Ovary (tissue), 3 donors: ENCODE measurements around the gene ANKRD23.
"Not testable (repeated sequence)": the region's sequence is repeated elsewhere in the genome, so short reads cannot be mapped to it uniquely, and the experiment has no call there.

Experiments
- EP300 ChIP-seq: sonication (generic); formaldehyde crosslinking; IDR thresholded peaks from one replicate; pipeline ENCODE4 v1.6.1; 2017; ENCODE audit warnings: antibody characterized with exemption
- POLR2A ChIP-seq: fragments of 450-650 bp; IDR thresholded peaks from one replicate; pipeline ENCODE4 v1.6.1; 2017; ENCODE audit warnings: antibody characterized with exemption, mild to moderate bottlenecking, moderate library complexity
- TF ChIP-seq, protein P1 (sequence below), 3 donors: fragments of 450-650 bp in 2 of 3; fragments of 200-600 bp in 1 of 3; IDR thresholded peaks; one replicate each; pipeline versions ENCODE4 v1.5.1 to v1.8.0; 2016 to 2022; ENCODE audit warnings: antibody characterized with exemption in 3 of 3, mild to moderate bottlenecking in 1 of 3
- donor health status: DM: no; HTN: no; CAD: no.

- TF ChIP-seq POLR2A, EP300: not testable (repeated sequence)
- TF ChIP-seq, protein P1, sequence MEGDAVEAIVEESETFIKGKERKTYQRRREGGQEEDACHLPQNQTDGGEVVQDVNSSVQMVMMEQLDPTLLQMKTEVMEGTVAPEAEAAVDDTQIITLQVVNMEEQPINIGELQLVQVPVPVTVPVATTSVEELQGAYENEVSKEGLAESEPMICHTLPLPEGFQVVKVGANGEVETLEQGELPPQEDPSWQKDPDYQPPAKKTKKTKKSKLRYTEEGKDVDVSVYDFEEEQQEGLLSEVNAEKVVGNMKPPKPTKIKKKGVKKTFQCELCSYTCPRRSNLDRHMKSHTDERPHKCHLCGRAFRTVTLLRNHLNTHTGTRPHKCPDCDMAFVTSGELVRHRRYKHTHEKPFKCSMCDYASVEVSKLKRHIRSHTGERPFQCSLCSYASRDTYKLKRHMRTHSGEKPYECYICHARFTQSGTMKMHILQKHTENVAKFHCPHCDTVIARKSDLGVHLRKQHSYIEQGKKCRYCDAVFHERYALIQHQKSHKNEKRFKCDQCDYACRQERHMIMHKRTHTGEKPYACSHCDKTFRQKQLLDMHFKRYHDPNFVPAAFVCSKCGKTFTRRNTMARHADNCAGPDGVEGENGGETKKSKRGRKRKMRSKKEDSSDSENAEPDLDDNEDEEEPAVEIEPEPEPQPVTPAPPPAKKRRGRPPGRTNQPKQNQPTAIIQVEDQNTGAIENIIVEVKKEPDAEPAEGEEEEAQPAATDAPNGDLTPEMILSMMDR (IDR thresholded peaks at IDR 0.05): not testable (repeated sequence)
These were observed 37.9 kb downstream of the ANKRD23 start for GRCh38 chr2:96805946-96806345.
